HepG2 (cell line): ENCODE measurements around the gene BRD3. TPM values are rescaled to one million over a fixed set of nuclear protein-coding genes. Genes with fewer than 3 reads are reported as not detected.

Experiments
- ATAC-seq: fragments of 200-7000 bp; cut with Tn5 transposase; 3 replicates; pipeline ENCODE4 v1.9.1; 2020; ENCODE audit warnings: mild to moderate bottlenecking, moderate library complexity
- BruUV-seq: library from RNA; stranded (reverse); fragments of 400-500 nt; replicated peaks from 2 replicates; lab custom pipeline; 2021; lab: Mats Ljungman, UMichigan
- CTCF ChIA-PET: fragments of 300-600 bp; formaldehyde crosslinking; extraction: SDS; loops from one replicate; lab custom pipeline; 2021; ENCODE audit warnings: low total read pairs, inconsistent platforms, low intra/inter-chr PET ratio; lab: Yijun Ruan, JAX
- POLR2A ChIA-PET: fragments of 350-600 bp; sonication (Branson Sonifier 250); formaldehyde crosslinking; loops from one replicate; lab custom pipeline; 2020; ENCODE audit warnings: antibody characterized with exemption, inconsistent platforms; lab: Yijun Ruan, JAX
- DNase-seq: peaks from one replicate; pipeline ENCODE4 v3.0.0-alpha.2; 2015; ENCODE audit warnings: low spot score
- FAIRE-seq: peaks from 3 replicates; lab custom pipeline; 2011; peaks lifted over from hg19 to GRCh38; lab: Jason Lieb, UNC
- H2AFZ ChIP-seq: one replicate; pipeline ENCODE4 v1.6.1; 2011; ENCODE audit warnings: low read length, inconsistent platforms
- H3K27ac ChIP-seq: fragments of 300-600 bp; 3 replicates; pipeline ENCODE4 v1.8.0; 2011; ENCODE audit warnings: mixed run types, mild to moderate bottlenecking, mixed read lengths, low read length, inconsistent platforms; ENCODE audit not compliant: insufficient read depth; ENCODE audit errors: extremely low read length
- H3K27me3 ChIP-seq, 2 experiments: fragments of 200-600 bp in 1 of 2; 2 replicates in 1 of 2; 3 replicates in 1 of 2; pipeline versions ENCODE4 v1.6.0 to v1.8.0; 2011; ENCODE audit warnings: low read length in 2 of 2, mild to moderate bottlenecking in 2 of 2, moderate library complexity in 2 of 2, inconsistent platforms in 1 of 2; ENCODE audit not compliant: insufficient read depth in 2 of 2, control insufficient read depth in 1 of 2
- H3K36me3 ChIP-seq, 2 experiments: fragments of 200-600 bp in 1 of 2; replicated peaks in 1 of 2; 2 replicates in 1 of 2; 3 replicates in 1 of 2; pipeline versions ENCODE4 v1.5.1 to v1.8.0; 2011; ENCODE audit warnings: low read length in 2 of 2, inconsistent platforms in 1 of 2; ENCODE audit not compliant: insufficient read depth in 2 of 2, control insufficient read depth in 1 of 2
- H3K4me1 ChIP-seq: 2 replicates; pipeline ENCODE4 v1.5.1; 2012; ENCODE audit warnings: low read length, inconsistent platforms; ENCODE audit not compliant: insufficient read depth
- H3K4me2 ChIP-seq: 2 replicates; pipeline ENCODE4 v1.6.0; 2011; ENCODE audit warnings: low read depth, low read length, inconsistent platforms
- H3K4me3 ChIP-seq, 3 experiments: fragments of 200-600 bp in 1 of 3; sonication (generic), shearing (Covaris generic) in 1 of 3; replicated peaks in 1 of 3; 2 replicates each; pipeline ENCODE4 v1.5.1; 2011 to 2016; ENCODE audit warnings: low read length in 3 of 3, inconsistent platforms in 2 of 3, low read depth in 2 of 3, mild to moderate bottlenecking in 2 of 3, control low read depth in 1 of 3, mixed read lengths in 1 of 3; ENCODE audit not compliant: insufficient read depth in 1 of 3
- H3K79me2 ChIP-seq: one replicate; pipeline ENCODE4 v1.6.1; 2011; ENCODE audit warnings: low read length, inconsistent platforms; ENCODE audit not compliant: insufficient read depth
- H3K9ac ChIP-seq: 2 replicates; pipeline ENCODE4 v1.6.0; 2011; ENCODE audit warnings: mild to moderate bottlenecking, low read depth, low read length, inconsistent platforms; ENCODE audit not compliant: insufficient read depth
- H3K9me3 ChIP-seq: 2 replicates; pipeline ENCODE4 v1.5.1; 2012; ENCODE audit warnings: mild to moderate bottlenecking, low read length
- H4K20me1 ChIP-seq: 2 replicates; pipeline ENCODE4 v1.6.0; 2011; ENCODE audit warnings: inconsistent platforms, mild to moderate bottlenecking, low read length, moderate library complexity; ENCODE audit not compliant: insufficient read depth
- ARID2 ChIP-seq: sonication (generic); formaldehyde crosslinking; IDR thresholded peaks from 2 replicates; pipeline ENCODE4 v1.8.1; 2022; ENCODE audit warnings: mild to moderate bottlenecking, missing genetic modification reagents, borderline replicate concordance
- CBFB ChIP-seq: sonication (generic); formaldehyde crosslinking; IDR thresholded peaks from 2 replicates; pipeline ENCODE4 v1.4.0; 2020; ENCODE audit warnings: missing genetic modification reagents
- HCFC1 ChIP-seq: fragments of 150-350 bp; IDR thresholded peaks from 2 replicates; pipeline ENCODE4 v1.6.1; 2014; ENCODE audit warnings: low read depth, low read length
- MED8 ChIP-seq: sonication (generic); formaldehyde crosslinking; IDR thresholded peaks from 2 replicates; pipeline ENCODE4 v1.8.1; 2023; ENCODE audit warnings: mild to moderate bottlenecking, missing genetic modification reagents; ENCODE audit not compliant: insufficient replicate concordance
- NCOA5 ChIP-seq: sonication (generic); formaldehyde crosslinking; IDR thresholded peaks from 2 replicates; pipeline ENCODE4 v1.4.0; 2020; ENCODE audit warnings: missing genetic modification reagents
- NFATC3 ChIP-seq: sonication (generic); formaldehyde crosslinking; IDR thresholded peaks from 2 replicates; pipeline ENCODE4 v1.5.1; 2020; ENCODE audit warnings: mild to moderate bottlenecking, missing genetic modification reagents
- RBFOX2 ChIP-seq: fragments of 200-400 bp; formaldehyde crosslinking; IDR thresholded peaks from 2 replicates; pipeline ENCODE4 v1.6.1; 2017; ENCODE audit warnings: low read depth, mild to moderate bottlenecking, low read length
- SAFB2 ChIP-seq: sonication (generic); formaldehyde crosslinking; IDR thresholded peaks from 2 replicates; pipeline ENCODE4 v1.5.1; 2020; ENCODE audit warnings: missing genetic modification reagents, low read depth, mild to moderate bottlenecking, borderline replicate concordance
- TEAD3 ChIP-seq: optimal IDR thresholded peaks from 2 replicates; pipeline ENCODE3; 2016; ENCODE audit warnings: borderline replicate concordance
- THYN1 ChIP-seq: sonication (generic); formaldehyde crosslinking; IDR thresholded peaks from 2 replicates; pipeline ENCODE4 v1.8.1; 2023; ENCODE audit warnings: low read depth, mild to moderate bottlenecking, moderate library complexity, missing genetic modification reagents, borderline replicate concordance
- TMF1 ChIP-seq: sonication (generic); formaldehyde crosslinking; IDR thresholded peaks from 2 replicates; pipeline ENCODE4 v1.8.1; 2022; ENCODE audit warnings: low read depth, missing genetic modification reagents
- XRCC5 ChIP-seq: fragments of 200-400 bp; formaldehyde crosslinking; optimal IDR thresholded peaks from 2 replicates; pipeline ENCODE3; 2017; ENCODE audit warnings: mild to moderate bottlenecking, low read length
- ZC3H13 ChIP-seq: sonication (generic); formaldehyde crosslinking; IDR thresholded peaks from 2 replicates; pipeline ENCODE4 v1.8.1; 2023; ENCODE audit warnings: mild to moderate bottlenecking, missing genetic modification reagents, moderate library complexity
- ZNF136 ChIP-seq: sonication (generic); formaldehyde crosslinking; IDR thresholded peaks from 2 replicates; pipeline ENCODE4 v1.8.1; 2022; ENCODE audit warnings: low read depth, mild to moderate bottlenecking, moderate library complexity, missing genetic modification reagents
- ZNF230 ChIP-seq: sonication (generic); formaldehyde crosslinking; IDR thresholded peaks from 2 replicates; pipeline ENCODE4 v1.4.0; 2020; ENCODE audit warnings: mild to moderate bottlenecking, missing genetic modification reagents
- ZNF337 ChIP-seq: sonication (generic); formaldehyde crosslinking; IDR thresholded peaks from 2 replicates; pipeline ENCODE4 v1.5.1; 2020; ENCODE audit warnings: missing genetic modification reagents, low read depth, mild to moderate bottlenecking, borderline replicate concordance
- ZNF768 ChIP-seq: sonication (generic); formaldehyde crosslinking; IDR thresholded peaks from 2 replicates; pipeline ENCODE4 v1.4.0; 2020; ENCODE audit warnings: missing genetic modification reagents
- WGBS: methylation state at CpG from one replicate; pipeline ENCODE4 v1.1.6; 2017; ENCODE audit warnings: low lambda C conversion rate; 5-methylcytosine and 5-hydroxymethylcytosine counted together
- in situ Hi-C: cut with HindIII; loops from 2 replicates; pipeline ENCODE4 v1.10.0; 2017; ENCODE audit warnings: low pct_unique_long_range_greater_than_20kb; ENCODE audit not compliant: extremely low pct_ligation_motif_present
- intact Hi-C: fragments of 100-400 bp; cut with micrococcal nuclease; formaldehyde crosslinking; loops from one replicate; pipeline ENCODE4 v1.10.0; 2022; ENCODE audit not compliant: unreplicated experiment
- polyA plus RNA-seq, 8 experiments: library from polyadenylated mRNA; depleted of rRNA in 3 of 8; stranded (reverse) in 7 of 8; unstranded in 1 of 8; fragments of >200 nt; fragmentation: Illumina TruSeq in 4 of 8; extraction: Trizol in 4 of 8; gene quantifications; 2 replicates each; pipeline versions ENCODE4 v1.2.1 to v1.2.3, GENCODE V29; 2011 to 2016; ENCODE audit warnings: low read depth in 4 of 8, missing spikeins in 1 of 8, mixed read lengths in 1 of 8; ENCODE audit not compliant: insufficient read depth in 1 of 8
- total RNA-seq, 5 experiments: library from RNA; depleted of rRNA; stranded (reverse); fragments of >200 nt; fragmentation: Illumina TruSeq; extraction: Trizol; gene quantifications; 2 replicates each; pipeline ENCODE4 v1.2.3, GENCODE V29; 2016; ENCODE audit warnings: low read depth in 1 of 5
- TF ChIP-seq, protein P1 (sequence below): sonication (generic); formaldehyde crosslinking; IDR thresholded peaks from 2 replicates; pipeline ENCODE4 v1.5.0; 2020; ENCODE audit warnings: missing genetic modification reagents, mild to moderate bottlenecking, borderline replicate concordance
- TF ChIP-seq, protein P2 (sequence below): sonication (generic); formaldehyde crosslinking; IDR thresholded peaks from 2 replicates; pipeline ENCODE4 v1.4.0; 2020; ENCODE audit warnings: missing genetic modification reagents, borderline replicate concordance

Gene BRD3
- total and polyA plus RNA-seq, 2 of the 13 experiments (the other 11 are each of a cell fraction or from before 2014, with no cell fraction given), result 5.9 to 12.9 TPM

DNA sequence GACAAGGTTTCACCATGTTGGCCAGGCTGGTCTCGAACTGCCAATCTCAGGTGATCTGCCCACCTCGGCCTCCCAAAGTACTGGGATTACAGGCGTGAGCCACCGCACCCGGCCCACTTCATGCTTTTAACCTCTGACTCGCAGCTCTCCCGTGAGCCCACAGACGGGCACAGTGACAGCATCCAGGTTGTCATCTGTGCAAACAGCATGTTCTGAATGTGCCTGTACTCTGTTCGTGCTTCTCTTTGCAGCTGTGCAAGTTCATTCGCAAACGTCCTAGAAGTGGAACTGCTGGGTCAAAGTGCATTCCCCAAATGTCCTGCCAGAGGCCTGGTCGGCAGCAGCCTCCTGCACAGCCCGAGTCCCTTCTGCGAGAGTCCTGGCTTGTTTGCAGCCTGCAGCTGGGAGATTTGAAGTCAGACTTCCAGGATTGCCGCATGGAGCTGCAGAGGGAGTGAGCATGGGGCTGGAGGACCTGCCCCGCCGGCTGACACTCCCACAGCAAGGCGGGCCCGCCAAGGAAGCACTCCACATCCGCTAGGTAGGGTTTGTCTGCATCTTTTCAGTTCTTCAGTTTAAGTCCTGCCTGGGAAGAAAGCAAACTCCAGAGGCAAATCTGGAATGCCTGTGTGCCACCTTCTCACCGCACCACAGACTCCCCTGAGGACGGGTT is 39.1 kb downstream of the BRD3 start:
- CTCF ChIA-PET, result no interaction called here
- in situ Hi-C loops, result no loop called here
- Histone ChIP-seq H3K27ac (no peak overlapping the region), H3K36me3 (peaks cover 6 to 22% of the 10 kb centered on the region in 2 experiments; a peak in 3 of 5 replicates), H3K27me3 (no peaks in the 10 kb centered on the region), H3K4me1 (peaks cover 29% of the 10 kb centered on the region), H2AFZ (no peak overlapping the region), H3K9me3 (no peaks in the 10 kb centered on the region), H3K4me3 (0 out of 6 replicates have a peak overlapping the region, but pooled peaks of 1 of the 3 experiments have one; percentile 17), H3K9ac (0 out of 2 replicates have a peak overlapping the region, but pooled peaks have one; percentile 14), H3K79me2 (no peaks in the 10 kb centered on the region), H4K20me1 (no peaks in the 10 kb centered on the region), H3K4me2 (peak overlapping the region; percentile 55)
- POLR2A ChIA-PET, result no interaction called here
- peak; percentile 29 for DNase-seq
- peak; percentile 75 for FAIRE-seq
- peak; percentile 18 for ATAC-seq
- intact Hi-C loops, result loop anchor here (5.0 kb wide), 1 partner anchor 39 kb away; the partner anchor contains the start of gene BRD3
- BruUV-seq, result no TSS peak
- 35% methylated on average over 15 of the region's 22 CpGs for WGBS
- TF ChIP-seq ARID2 (no peak), RBFOX2 (no peak), MED8 (CRISPR knock-in tag) (no peak), CBFB (no peak), SAFB2 (no peak), XRCC5 (peak; percentile 24), ZNF768 (CRISPR knock-in tag) (no peak), ZNF136 (CRISPR knock-in tag) (no peak), NCOA5 (CRISPR knock-in tag) (0 out of 2 replicates have a peak, but pooled peaks have one; percentile 57), ZC3H13 (CRISPR knock-in tag) (peak; percentile 35; the same call in 1 of the 2 replicates), ZNF337 (CRISPR knock-in tag) (no peak), ZNF230 (CRISPR knock-in tag) (no peak), TMF1 (0 out of 2 replicates have a peak, but pooled peaks have one; percentile 27), TEAD3 (CRISPR knock-in tag) (peak; percentile 10), THYN1 (CRISPR knock-in tag) (no peak), HCFC1 (no peak), NFATC3 (CRISPR knock-in tag) (no peak)
- TF ChIP-seq, protein P1, sequence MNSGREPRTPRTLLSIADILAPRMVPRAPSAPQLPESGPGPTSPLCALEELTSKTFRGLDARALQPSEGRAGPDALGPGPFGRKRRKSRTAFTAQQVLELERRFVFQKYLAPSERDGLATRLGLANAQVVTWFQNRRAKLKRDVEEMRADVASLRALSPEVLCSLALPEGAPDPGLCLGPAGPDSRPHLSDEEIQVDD (CRISPR knock-in tag), result no peak
- TF ChIP-seq, protein P2, sequence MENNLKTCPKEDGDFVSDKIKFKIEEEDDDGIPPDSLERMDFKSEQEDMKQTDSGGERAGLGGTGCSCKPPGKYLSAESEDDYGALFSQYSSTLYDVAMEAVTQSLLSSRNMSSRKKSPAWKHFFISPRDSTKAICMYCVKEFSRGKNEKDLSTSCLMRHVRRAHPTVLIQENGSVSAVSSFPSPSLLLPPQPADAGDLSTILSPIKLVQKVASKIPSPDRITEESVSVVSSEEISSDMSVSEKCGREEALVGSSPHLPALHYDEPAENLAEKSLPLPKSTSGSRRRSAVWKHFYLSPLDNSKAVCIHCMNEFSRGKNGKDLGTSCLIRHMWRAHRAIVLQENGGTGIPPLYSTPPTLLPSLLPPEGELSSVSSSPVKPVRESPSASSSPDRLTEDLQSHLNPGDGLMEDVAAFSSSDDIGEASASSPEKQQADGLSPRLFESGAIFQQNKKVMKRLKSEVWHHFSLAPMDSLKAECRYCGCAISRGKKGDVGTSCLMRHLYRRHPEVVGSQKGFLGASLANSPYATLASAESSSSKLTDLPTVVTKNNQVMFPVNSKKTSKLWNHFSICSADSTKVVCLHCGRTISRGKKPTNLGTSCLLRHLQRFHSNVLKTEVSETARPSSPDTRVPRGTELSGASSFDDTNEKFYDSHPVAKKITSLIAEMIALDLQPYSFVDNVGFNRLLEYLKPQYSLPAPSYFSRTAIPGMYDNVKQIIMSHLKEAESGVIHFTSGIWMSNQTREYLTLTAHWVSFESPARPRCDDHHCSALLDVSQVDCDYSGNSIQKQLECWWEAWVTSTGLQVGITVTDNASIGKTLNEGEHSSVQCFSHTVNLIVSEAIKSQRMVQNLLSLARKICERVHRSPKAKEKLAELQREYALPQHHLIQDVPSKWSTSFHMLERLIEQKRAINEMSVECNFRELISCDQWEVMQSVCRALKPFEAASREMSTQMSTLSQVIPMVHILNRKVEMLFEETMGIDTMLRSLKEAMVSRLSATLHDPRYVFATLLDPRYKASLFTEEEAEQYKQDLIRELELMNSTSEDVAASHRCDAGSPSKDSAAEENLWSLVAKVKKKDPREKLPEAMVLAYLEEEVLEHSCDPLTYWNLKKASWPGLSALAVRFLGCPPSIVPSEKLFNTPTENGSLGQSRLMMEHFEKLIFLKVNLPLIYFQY, result no peak
